Keratinocyte (primary cell): Measurements from ENCODE around the gene RFPL4A. TPM values are rescaled to one million over a fixed set of nuclear protein-coding genes. Genes with fewer than 3 reads are reported as not detected.

Source experiments
- DNase-seq: peaks from one replicate; pipeline ENCODE4 v3.0.0-alpha.2; 2011; ENCODE audit warnings: low read depth, missing footprints, low spot score
- FAIRE-seq: peaks from 2 replicates; lab custom pipeline; 2011; peaks lifted over from hg19 to GRCh38; lab: Jason Lieb, UNC
- H2AFZ ChIP-seq: 2 replicates; pipeline ENCODE4 v1.6.0; 2012; ENCODE audit warnings: low read length, control low read depth, inconsistent platforms; ENCODE audit not compliant: control insufficient read depth
- H3K27ac ChIP-seq: 2 replicates; pipeline ENCODE4 v1.5.1; 2011; ENCODE audit warnings: low read length; ENCODE audit not compliant: control insufficient read depth, insufficient read depth
- H3K27me3 ChIP-seq: 3 replicates; pipeline ENCODE4 v1.6.0; 2011; ENCODE audit warnings: low read length; ENCODE audit not compliant: control insufficient read depth, insufficient read depth; ENCODE audit errors: extremely low read depth
- H3K36me3 ChIP-seq, 2 experiments: 2 replicates in 1 of 2; 3 replicates in 1 of 2; pipeline ENCODE4 v1.5.1; 2011; ENCODE audit warnings: low read length in 2 of 2, mild to moderate bottlenecking in 1 of 2; ENCODE audit not compliant: control insufficient read depth in 2 of 2, insufficient read depth in 2 of 2; ENCODE audit errors: extremely low read depth in 1 of 2
- H3K4me1 ChIP-seq: 3 replicates; pipeline ENCODE4 v1.5.1; 2011; ENCODE audit warnings: low read length; ENCODE audit not compliant: control insufficient read depth, insufficient read depth; ENCODE audit errors: extremely low read depth
- H3K4me2 ChIP-seq: 3 replicates; pipeline ENCODE4 v1.6.0; 2011; ENCODE audit warnings: low read depth, low read length; ENCODE audit not compliant: control insufficient read depth, insufficient read depth; ENCODE audit errors: extremely low read depth
- H3K4me3 ChIP-seq, 3 experiments: fragments of 200-600 bp in 1 of 3; sonication (generic) in 1 of 3; 2 replicates in 2 of 3; 3 replicates in 1 of 3; pipeline ENCODE4 v1.5.1; 2011 to 2016; ENCODE audit warnings: low read length in 3 of 3, mild to moderate bottlenecking in 3 of 3, control low read depth in 2 of 3, inconsistent platforms in 1 of 3, low read depth in 1 of 3, mixed read lengths in 1 of 3, mixed run types in 1 of 3, moderate library complexity in 1 of 3; ENCODE audit not compliant: control insufficient read depth in 2 of 3, insufficient read depth in 2 of 3; ENCODE audit errors: extremely low read depth in 1 of 3
- H3K79me2 ChIP-seq: 2 replicates; pipeline ENCODE4 v1.6.0; 2012; ENCODE audit warnings: low read length; ENCODE audit not compliant: control insufficient read depth, insufficient read depth
- H3K9ac ChIP-seq: 3 replicates; pipeline ENCODE4 v1.6.0; 2011; ENCODE audit warnings: low read length; ENCODE audit not compliant: control insufficient read depth, insufficient read depth; ENCODE audit errors: extremely low read depth
- H3K9me1 ChIP-seq: 3 replicates; pipeline ENCODE4 v1.6.0; 2011; ENCODE audit warnings: low read length; ENCODE audit not compliant: control insufficient read depth, insufficient read depth; ENCODE audit errors: extremely low read depth
- H3K9me3 ChIP-seq: 2 replicates; pipeline ENCODE4 v1.5.1; 2012; ENCODE audit warnings: low read depth, low read length; ENCODE audit not compliant: control insufficient read depth
- H4K20me1 ChIP-seq: 3 replicates; pipeline ENCODE4 v1.6.0; 2011; ENCODE audit warnings: low read length; ENCODE audit not compliant: control insufficient read depth, insufficient read depth; ENCODE audit errors: extremely low read depth
- CTCF ChIP-seq, 3 experiments: IDR thresholded peaks in 1 of 3; conservative IDR thresholded peaks in 1 of 3; optimal IDR thresholded peaks in 1 of 3; 2 replicates in 2 of 3; 3 replicates in 1 of 3; pipeline versions ENCODE3 to v1.5.1; 2011; ENCODE audit warnings: low read length in 3 of 3, mild to moderate bottlenecking in 3 of 3, moderate library complexity in 2 of 3, control low read depth in 1 of 3, inconsistent platforms in 1 of 3; ENCODE audit not compliant: insufficient read depth in 2 of 3; ENCODE audit errors: extremely low read depth in 1 of 3
- EZH2 ChIP-seq: IDR thresholded peaks from one replicate; pipeline ENCODE4 v1.6.1; 2012; ENCODE audit warnings: inconsistent platforms, mild to moderate bottlenecking, low read length, moderate library complexity
- dilution Hi-C: fragments of 300-500 bp; cut with MboI; formaldehyde crosslinking; loops from one replicate; pipeline ENCODE4 v1.7.0; 2020; ENCODE audit warnings: low sequenced_read_pairs; ENCODE audit not compliant: extremely low pct_ligation_motif_present
- polyA plus RNA-seq, 5 experiments: library from polyadenylated mRNA; depleted of rRNA in 3 of 5; stranded (reverse) in 3 of 5; stranded (forward) in 1 of 5; unstranded in 1 of 5; fragments of >200 nt; gene quantifications; 1 replicate in 1 of 5; 2 replicates in 3 of 5; 3 replicates in 1 of 5; pipeline versions ENCODE4 v1.2.1 to v1.2.3, GENCODE V29; 2011 to 2012; ENCODE audit warnings: missing spikeins in 2 of 5, low read depth in 1 of 5, low replicate concordance in 1 of 5

The RFPL4A gene
- polyA plus RNA-seq, 1 donor (not counting 4 experiments of a cell fraction or from before 2014, with no cell fraction given) = not detected

DNA sequence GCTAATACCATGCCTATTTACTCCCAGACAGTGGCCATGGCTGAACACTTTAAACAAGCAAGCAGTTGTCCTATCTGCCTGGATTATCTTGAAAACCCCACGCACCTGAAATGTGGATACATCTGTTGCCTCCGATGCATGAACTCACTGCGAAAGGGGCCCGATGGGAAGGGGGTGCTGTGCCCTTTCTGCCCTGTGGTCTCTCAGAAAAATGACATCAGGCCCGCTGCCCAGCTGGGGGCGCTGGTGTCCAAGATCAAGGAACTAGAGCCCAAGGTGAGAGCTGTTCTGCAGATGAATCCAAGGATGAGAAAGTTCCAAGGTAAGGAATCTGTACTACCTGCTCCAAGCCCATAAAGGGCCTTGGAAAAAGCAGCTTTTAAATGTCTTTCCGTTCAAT lies 18.6 kb downstream of the RFPL4A start:
- Histone ChIP-seq H3K36me3 (no peaks in the 10 kb centered on the region), H2AFZ (no peak overlapping the region), H3K4me3 (no peak overlapping the region), H3K9me1 (no peaks in the 10 kb centered on the region), H4K20me1 (no peaks in the 10 kb centered on the region), H3K9me3 (no peaks in the 10 kb centered on the region), H3K27me3 (no peaks in the 10 kb centered on the region), H3K27ac (no peak overlapping the region), H3K4me2 (no peak overlapping the region), H3K9ac (no peak overlapping the region), H3K79me2 (no peaks in the 10 kb centered on the region), H3K4me1 (no peaks in the 10 kb centered on the region)
- TF ChIP-seq CTCF (optimal IDR thresholded peaks at IDR 0.05 in 1 of 3, IDR thresholded peaks at IDR 0.05 in 1 of 3, conservative IDR thresholded peaks at IDR 0.05 in 1 of 3; ENCODE audit: extremely low read depth in 1 of 3, insufficient read depth in 2 of 3, low read length in 3 of 3) (no peak), EZH2 (no peak)
- DNase-seq (no peak), FAIRE-seq (no peak)
- dilution Hi-C loops = no loop called here

- no peaks in the 10 kb centered on the region for H3K4me1 ChIP-seq
- H4K20me1 ChIP-seq = no peaks in the 10 kb centered on the region
- H2AFZ ChIP-seq = no peak overlapping the region
- H3K79me2 ChIP-seq = no peaks in the 10 kb centered on the region
- H3K4me3 ChIP-seq = no peak overlapping the region
- H3K36me3 ChIP-seq = no peaks in the 10 kb centered on the region
- H3K9me3 ChIP-seq = no peaks in the 10 kb centered on the region
- FAIRE-seq (no peak), DNase-seq (no peak)
- H3K9ac ChIP-seq = no peak overlapping the region
- no peaks in the 10 kb centered on the region for H3K27me3 ChIP-seq
- H3K27ac ChIP-seq = no peak overlapping the region
- TF ChIP-seq CTCF (optimal IDR thresholded peaks at IDR 0.05 in 1 of 3, IDR thresholded peaks at IDR 0.05 in 1 of 3, conservative IDR thresholded peaks at IDR 0.05 in 1 of 3; ENCODE audit: extremely low read depth in 1 of 3, insufficient read depth in 2 of 3, low read length in 3 of 3) = no peak
- no peak for TF ChIP-seq EZH2
- no peak overlapping the region for H3K4me2 ChIP-seq
- dilution Hi-C loops = no loop called here
- H3K9me1 ChIP-seq = no peaks in the 10 kb centered on the region
These were observed 19.4 kb downstream of the RFPL4A start for GRCh38 chr19:55778331-55778730.
